HG02642 (cell line): ENCODE data around the gene COA6.
A peak's percentile ranks its signal among the peaks of the same experiment; 100 is the strongest.

Experiments
- ATAC-seq: cut with Tn5 transposase; IDR thresholded peaks from one replicate; pipeline ENCODE4 v1.9.1; 2021; ENCODE audit warnings: mild to moderate bottlenecking; ENCODE audit not compliant: unreplicated experiment, poor library complexity

The COA6 gene

DNA sequence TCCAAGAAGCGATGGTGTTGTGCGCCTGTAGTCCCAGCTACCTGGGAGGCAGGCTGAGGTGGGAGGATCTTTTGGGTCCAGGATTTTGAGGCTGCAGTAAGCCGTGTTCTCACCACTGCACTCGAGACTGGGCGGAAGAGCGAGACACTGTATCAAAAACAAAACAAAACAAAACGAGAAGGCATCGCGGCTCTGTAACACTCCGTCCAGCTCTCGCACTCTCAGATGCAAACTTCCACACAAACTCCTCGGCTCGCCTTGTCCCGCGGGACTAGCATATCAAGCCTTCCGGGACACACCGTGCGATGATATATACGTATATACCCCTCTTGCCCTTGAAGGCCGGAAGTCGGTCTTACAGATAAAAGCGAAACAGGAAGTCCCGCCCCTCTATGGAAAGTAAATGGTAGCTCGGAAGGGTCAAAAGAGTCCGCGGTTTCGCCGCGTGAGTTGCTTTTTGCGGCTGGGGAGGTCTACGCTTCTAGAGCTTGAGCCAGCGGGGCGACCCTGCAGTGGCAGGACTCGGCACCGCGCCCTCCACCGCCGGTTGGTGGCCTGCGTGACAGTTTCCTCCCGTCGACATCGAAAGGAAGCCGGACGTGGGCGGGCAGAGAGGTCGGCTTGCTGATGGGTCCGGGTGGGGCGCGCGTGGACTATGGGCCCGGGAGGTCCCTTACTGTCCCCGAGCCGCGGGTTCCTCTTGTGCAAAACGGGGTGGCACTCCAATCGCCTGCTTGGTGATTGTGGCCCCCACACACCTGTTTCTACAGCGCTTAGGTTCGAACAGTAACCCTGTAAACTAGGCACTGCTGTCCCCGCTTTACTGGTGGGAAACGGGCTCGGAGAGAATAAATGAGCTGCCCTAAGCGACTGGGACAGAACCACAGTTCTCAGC, at the start of gene COA6:
Gene COA6 (plus strand): TSS at position 393 of the 895 bp plus-strand sequence. CDS start 11 bp downstream, at position 404.
- peak; percentile 93 for ATAC-seq

- ATAC-seq, result no peak
These were observed 48.4 kb upstream of the COA6 start for GRCh38 chr1:234324821-234325220.

DNA sequence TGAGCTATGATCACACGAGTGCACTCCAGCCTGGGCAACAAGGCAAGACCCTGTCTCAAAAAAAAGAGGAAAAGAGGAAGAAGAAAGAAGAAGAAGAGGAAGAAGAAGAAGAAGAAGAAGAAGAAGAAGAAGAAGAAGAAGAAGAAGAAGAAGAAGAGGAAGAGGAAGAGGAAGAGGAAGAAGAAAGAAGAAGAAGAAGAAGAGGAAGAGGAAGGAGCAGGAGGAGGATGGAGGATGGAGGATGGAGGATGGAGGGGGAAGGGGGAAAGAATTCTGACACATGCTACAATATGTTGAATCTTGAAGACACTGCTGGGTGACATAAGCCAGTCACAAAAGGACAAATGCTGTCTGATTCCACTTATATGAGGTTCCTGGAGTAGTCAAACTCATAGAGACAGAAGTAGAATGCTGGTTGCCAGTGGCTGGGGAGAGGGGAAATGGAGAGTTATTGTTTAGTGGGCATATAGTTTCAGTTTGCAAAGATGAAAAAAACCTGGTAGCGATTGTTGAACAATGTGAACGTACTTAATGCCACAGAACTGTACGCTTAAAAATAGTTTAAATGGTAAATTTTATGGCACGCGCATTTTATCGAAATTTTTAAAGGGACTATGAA, 47.3 kb upstream of the COA6 start:
- ATAC-seq, result peak; percentile 35

GRCh38 chr1:234326497-234327366, 46.5 kb upstream of the COA6 start:
- ATAC-seq, result peak; percentile 83

- no peak for ATAC-seq
These were observed 45.6 kb upstream of the COA6 start for GRCh38 chr1:234327577-234328164.

DNA sequence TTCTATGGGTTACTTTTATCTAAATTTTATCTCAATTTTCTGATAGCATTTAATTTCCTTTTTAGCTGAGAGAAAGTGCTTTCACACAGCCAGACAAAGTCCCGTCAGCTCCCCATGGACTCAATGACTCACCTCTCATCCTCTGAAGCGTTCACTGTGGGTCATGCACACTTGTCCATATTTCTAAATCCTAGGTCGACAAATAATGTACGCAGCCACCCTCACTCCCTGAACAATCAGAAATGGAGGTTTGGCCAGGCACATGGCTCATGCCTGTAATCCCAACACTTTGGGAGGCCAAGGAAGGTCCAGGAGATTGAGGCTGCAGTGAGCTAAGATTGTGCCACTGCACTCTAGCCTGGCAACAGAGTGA, 42.4 kb upstream of the COA6 start:
- no peak for ATAC-seq

DNA sequence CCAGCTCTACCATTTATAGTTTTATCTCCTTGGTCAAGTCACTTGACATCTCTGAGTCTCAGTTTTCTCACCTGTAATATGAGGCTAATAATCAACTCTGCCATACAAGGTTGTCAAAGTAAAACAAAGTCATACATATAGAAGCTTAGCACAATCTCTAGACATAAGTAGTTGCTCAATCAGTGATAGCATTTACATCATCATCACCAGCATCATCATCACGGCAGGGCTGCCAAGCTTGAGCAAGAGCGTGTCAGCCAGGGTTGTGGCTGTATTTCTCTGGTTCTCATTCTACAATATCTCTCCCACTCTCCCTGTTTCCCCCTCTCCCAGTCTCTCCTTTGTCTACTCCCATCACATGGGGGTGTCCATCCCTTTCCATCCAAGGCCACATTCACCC, 41.7 kb upstream of the COA6 start:
- no peak for ATAC-seq

- ATAC-seq, result no peak
These were observed 36.9 kb upstream of the COA6 start for GRCh38 chr1:234336359-234336758.

- ATAC-seq, result no peak
These were observed 36.0 kb upstream of the COA6 start for GRCh38 chr1:234337233-234337632.

- no peak for ATAC-seq
These were observed 32.7 kb upstream of the COA6 start for GRCh38 chr1:234340528-234340927.

GRCh38 chr1:234342774-234343173, 30.5 kb upstream of the COA6 start:
- ATAC-seq, result no peak

- ATAC-seq, result no peak
These were observed 28.0 kb upstream of the COA6 start for GRCh38 chr1:234345237-234345636.

GRCh38 chr1:234348964-234349363, 24.3 kb upstream of the COA6 start:
- no peak for ATAC-seq

DNA sequence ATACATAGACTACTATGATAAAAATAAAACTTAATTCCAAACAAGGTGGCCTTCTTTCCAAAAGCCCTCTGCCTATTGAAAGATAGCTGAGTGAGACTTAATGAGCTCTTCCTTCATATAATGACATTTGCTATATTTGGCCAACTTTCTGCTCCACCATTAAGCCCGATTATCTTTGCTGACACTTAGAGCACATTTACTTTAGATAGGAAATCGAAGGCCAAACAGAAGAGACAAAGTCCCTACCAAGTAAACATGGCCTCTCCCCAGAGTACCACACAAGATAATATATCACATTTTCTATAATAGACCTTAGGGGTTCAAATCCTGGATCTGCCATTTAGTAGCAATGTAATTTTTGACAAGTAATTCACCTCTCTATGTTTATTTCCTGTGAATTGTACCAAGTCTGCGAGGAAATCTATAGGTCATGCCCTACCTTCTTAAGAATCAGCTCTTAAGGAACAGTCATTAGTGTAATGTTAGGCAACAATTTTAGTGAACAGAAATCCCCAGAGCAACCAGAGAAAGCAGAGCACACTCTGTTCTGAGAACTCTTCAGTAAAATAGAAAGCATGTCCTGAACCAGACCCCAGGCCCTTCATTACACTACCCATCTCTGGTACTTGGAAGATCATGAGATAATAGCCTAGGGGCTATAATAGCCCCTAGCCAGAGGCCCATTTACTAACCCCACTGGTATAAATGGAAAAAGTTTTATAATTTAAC, 17.3 kb upstream of the COA6 start:
- no peak for ATAC-seq

- ATAC-seq, result peak; percentile 65
These were observed 16.5 kb upstream of the COA6 start for GRCh38 chr1:234356615-234357269.

GRCh38 chr1:234357831-234358230, 15.4 kb upstream of the COA6 start:
- no peak for ATAC-seq

DNA sequence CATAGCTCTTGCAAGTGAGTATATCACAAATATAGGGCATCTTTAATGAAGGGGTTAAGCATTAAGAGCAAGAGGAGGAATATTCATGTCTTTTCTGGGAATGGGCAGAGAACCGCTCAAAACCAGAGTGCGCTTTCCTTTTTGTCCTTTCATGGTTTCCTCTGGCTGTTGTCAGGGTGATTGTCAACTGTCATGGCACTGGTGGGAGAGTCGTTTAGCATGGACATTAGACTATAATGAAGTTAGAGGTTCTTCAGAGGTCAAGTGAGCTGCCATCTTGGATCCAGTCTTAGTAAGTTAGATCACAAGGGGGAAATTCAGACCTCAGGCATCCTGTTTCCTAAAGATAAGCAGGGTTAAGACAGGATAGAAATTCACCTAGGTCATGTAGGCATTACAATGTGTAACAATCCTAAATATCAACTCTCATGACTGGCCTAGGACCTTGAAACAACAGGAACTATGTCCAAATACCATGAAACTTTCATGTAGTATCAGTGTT, 12.1 kb upstream of the COA6 start:
- no peak for ATAC-seq

- ATAC-seq, result no peak
These were observed 10.7 kb upstream of the COA6 start for GRCh38 chr1:234362558-234362957.
